Right lobe of liver (tissue), 4 donors: Measurements from ENCODE around the gene UQCRHL.

ENCODE experiments used
- CTCF ChIP-seq, 4 donors: fragments of 200-600 bp in 3 of 4; fragments of 450-650 bp in 1 of 4; IDR thresholded peaks; one replicate each; pipeline versions ENCODE4 v1.5.1 to v1.8.0; 2016 to 2022; ENCODE audit warnings: antibody characterized with exemption in 4 of 4, mild to moderate bottlenecking in 2 of 4
- POLR2A ChIP-seq: fragments of 450-650 bp; IDR thresholded peaks from one replicate; pipeline ENCODE4 v1.6.1; 2017; ENCODE audit warnings: antibody characterized with exemption, mild to moderate bottlenecking
- donor health status: DM: no; HTN: no; CAD: no.
- donor health status: DM: no; HTN: no; CAD: no.
- donor health status: DM: no; HTN: yes; CAD: no.

GRCh38 chr1:15835205-15835740, 27.8 kb upstream of the UQCRHL start:
- TF ChIP-seq CTCF (IDR thresholded peaks at IDR 0.05) (no peak), POLR2A (no peak)
